ENCODE results near the gene HEATR1. TPM values are rescaled to one million over a fixed set of nuclear protein-coding genes. Genes with fewer than 3 reads are reported as not detected.
A peak's percentile ranks its signal among the peaks of the same experiment; 100 is the strongest.
"Not testable (repeated sequence)": the region's sequence is repeated elsewhere in the genome, so short reads cannot be mapped to it uniquely, and the experiment has no call there.

Gene HEATR1
- total RNA-seq, 3 donors from 2014 or later = 22.0 to 27.2 (median 22.9) TPM

DNA sequence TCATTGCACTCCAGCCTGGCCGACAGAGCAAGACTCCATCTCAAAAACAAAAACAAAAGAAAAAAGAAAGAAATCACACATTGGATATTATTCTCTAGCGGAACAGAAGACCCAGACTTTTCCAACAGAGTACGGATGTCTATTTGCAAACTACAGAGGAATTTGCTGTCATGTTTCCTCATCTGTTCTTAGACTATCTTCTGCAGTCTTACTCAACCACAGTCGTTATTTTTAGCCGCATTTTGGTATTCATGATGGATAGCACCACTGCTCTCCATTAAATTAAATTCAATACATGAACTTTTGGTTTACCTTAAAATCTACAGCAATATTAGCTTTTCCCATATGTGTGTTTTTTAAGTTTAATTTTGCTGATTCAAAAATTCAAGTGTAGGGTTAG lies 14.2 kb upstream of the HEATR1 start:
- H3K4me3 ChIP-seq = no peak overlapping the region
- TF ChIP-seq, protein P1, sequence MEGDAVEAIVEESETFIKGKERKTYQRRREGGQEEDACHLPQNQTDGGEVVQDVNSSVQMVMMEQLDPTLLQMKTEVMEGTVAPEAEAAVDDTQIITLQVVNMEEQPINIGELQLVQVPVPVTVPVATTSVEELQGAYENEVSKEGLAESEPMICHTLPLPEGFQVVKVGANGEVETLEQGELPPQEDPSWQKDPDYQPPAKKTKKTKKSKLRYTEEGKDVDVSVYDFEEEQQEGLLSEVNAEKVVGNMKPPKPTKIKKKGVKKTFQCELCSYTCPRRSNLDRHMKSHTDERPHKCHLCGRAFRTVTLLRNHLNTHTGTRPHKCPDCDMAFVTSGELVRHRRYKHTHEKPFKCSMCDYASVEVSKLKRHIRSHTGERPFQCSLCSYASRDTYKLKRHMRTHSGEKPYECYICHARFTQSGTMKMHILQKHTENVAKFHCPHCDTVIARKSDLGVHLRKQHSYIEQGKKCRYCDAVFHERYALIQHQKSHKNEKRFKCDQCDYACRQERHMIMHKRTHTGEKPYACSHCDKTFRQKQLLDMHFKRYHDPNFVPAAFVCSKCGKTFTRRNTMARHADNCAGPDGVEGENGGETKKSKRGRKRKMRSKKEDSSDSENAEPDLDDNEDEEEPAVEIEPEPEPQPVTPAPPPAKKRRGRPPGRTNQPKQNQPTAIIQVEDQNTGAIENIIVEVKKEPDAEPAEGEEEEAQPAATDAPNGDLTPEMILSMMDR (IDR thresholded peaks at IDR 0.05) = no peak
- H3K36me3 ChIP-seq (ENCODE audit: low read depth) = no peaks in the 10 kb centered on the region
- peaks cover 8% of the 10 kb centered on the region for H3K9me3 ChIP-seq
- intact Hi-C loops (cut with DNase I, micrococcal nuclease) = no loop called here
- H3K4me1 ChIP-seq (ENCODE audit: low read depth) = no peaks in the 10 kb centered on the region
- ATAC-seq = no peak
- no peak for DNase-seq

DNA sequence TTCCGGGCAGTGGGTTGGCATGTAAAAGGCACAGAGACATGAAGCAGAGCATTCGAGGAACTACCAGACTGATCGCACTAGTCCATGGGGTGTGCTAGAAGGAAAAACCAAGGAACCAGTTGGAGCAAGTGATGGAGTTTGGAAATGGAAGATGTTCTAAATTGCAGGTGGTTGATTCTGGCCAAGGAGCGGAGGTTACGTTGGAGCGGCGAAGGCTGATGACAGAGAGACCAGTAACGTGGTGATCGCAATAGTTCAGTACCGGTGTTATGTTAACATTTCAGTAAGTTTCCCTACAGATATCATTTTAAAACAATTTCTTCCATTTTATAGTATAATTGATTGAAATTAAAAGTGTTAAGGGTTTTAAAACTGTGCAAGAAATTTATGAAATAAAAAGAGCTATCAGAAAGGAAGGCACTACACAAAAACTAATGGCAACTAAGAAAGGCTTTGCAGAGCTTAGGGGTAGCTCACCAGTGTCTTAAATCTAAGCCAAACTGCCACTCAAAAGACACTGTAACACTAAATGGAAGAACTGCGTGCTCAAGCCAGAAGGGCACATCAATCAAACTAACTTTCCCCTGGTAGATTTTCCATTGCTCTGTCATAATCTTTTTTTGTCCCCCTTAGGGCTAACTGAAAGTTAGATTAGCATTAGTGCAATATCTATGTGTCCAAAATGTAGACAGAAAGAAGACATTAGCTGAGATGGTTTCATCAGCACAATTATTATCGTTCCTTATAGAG lies 11.3 kb upstream of the HEATR1 start:
- Histone ChIP-seq H3K4me1 (ENCODE audit: low read depth) (no peaks in the 10 kb centered on the region), H3K9me3 (no peaks in the 10 kb centered on the region), H3K4me3 (no peak overlapping the region), H3K36me3 (ENCODE audit: low read depth) (no peaks in the 10 kb centered on the region)
- TF ChIP-seq, protein P1 (IDR thresholded peaks at IDR 0.05) = no peak
- intact Hi-C loops (cut with DNase I, micrococcal nuclease) = no loop called here
- DNase-seq = no peak
- ATAC-seq = no peak

DNA sequence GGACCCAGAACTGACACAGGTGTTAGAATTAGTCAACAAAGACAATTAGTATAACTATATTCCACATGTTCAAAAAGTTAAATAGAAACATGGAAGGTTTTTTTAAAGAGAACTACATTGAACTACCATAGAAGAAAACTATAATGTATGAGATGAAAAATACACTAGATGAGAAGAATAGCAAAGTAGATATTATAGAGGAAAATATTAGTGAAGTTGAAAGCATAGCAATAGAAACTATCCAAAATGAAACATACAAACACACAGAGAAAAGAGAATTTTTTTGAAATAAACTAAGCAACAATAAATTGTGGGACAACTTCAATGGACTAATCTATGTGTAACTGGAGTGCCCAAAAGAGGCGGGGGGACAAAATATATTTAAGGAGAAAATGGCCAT lies 8.0 kb upstream of the HEATR1 start:
- no peaks in the 10 kb centered on the region for H3K36me3 ChIP-seq (ENCODE audit: low read depth)
- no peak for DNase-seq
- no peak overlapping the region for H3K4me3 ChIP-seq
- no peaks in the 10 kb centered on the region for H3K9me3 ChIP-seq
- TF ChIP-seq, protein P1 (IDR thresholded peaks at IDR 0.05) = no peak
- no peaks in the 10 kb centered on the region for H3K4me1 ChIP-seq (ENCODE audit: low read depth)
- no peak for ATAC-seq
- intact Hi-C loops (cut with DNase I, micrococcal nuclease) = no loop called here

DNA sequence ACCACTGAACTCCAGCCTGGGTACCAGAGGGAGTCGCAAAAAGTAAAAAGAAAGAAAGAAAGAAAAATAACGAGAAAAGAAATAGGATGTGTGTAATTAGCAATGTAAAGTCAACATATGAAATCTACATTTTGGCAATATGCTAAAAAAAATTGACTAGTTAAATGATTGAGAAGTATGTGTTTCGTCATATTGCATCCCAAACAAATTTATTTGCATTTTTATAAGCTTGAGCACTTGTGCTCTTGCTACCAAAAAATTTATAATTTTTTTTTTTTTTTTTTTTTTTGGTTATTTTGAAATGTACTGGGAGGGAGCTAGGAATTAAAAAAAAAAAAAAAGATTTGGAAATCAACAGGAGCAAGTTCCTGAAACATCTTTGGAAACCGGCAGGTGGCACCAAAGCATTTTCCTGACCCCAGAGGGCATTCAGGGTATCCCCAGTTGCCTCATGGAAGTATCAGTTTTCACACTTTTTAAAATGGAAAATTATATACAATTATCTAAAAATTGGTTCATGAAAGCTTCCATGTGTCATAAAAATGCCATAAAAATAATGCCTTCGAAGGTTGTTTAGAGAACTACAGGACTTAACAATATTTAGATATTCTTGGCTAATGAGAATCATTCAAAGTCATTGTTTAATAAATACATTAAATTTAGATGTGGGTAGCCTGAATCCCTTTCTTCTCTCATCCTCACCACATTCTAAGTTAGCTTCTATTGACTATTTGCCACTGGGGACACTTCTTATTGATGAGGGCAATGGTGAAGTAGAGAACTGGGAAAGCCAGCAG lies 4.8 kb upstream of the HEATR1 start:
- peak in 2 of 3 donors; percentile 58 to 60 for DNase-seq

DNA sequence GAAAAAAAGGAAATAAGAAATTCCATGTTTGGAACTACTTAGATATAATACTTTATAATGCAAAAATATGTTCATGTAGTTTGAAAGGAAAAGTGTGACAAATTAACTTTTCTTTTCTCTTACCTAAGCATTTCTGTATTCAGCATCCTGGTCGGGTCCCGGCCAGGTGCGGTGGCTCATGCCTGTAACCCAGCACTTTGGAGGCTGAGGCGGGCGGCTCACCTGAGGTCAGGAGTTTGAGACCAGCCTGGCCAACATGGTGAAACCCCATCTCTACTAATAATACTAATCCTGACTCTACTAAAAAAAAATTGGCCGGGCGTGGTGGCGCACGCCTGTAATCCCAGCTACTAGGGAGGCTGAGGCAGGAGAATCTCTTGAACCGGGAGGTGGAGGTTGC lies 3.3 kb upstream of the HEATR1 start:
- intact Hi-C loops (cut with DNase I, micrococcal nuclease); H3K9me3 ChIP-seq; DNase-seq; H3K36me3 ChIP-seq (ENCODE audit: low read depth); ATAC-seq; H3K4me3 ChIP-seq: not testable (repeated sequence)
- H3K4me1 ChIP-seq (ENCODE audit: low read depth) = peaks cover 11% of the 10 kb centered on the region

More for the DNA sequence above, 4.8 kb upstream of the HEATR1 start:
- Histone ChIP-seq H3K36me3 (ENCODE audit: low read depth) (no peaks in the 10 kb centered on the region), H3K4me3 (no peak overlapping the region), H3K9me3 (no peaks in the 10 kb centered on the region), H3K4me1 (ENCODE audit: low read depth) (no peaks in the 10 kb centered on the region)
- TF ChIP-seq, protein P1 (IDR thresholded peaks at IDR 0.05) = no peak
- intact Hi-C loops (cut with DNase I, micrococcal nuclease) = no loop called here
- no peak for ATAC-seq
